ENCODE results near the gene ST8SIA6. TPM values are rescaled to one million over a fixed set of nuclear protein-coding genes. Genes with fewer than 3 reads are reported as not detected.

Gene ST8SIA6
- total and polyA plus RNA-seq, 9 of the 15 experiments (the other 6 are each of a cell fraction or from before 2014, with no cell fraction given) = 0.69 to 6.7 (median 5.0) TPM

DNA sequence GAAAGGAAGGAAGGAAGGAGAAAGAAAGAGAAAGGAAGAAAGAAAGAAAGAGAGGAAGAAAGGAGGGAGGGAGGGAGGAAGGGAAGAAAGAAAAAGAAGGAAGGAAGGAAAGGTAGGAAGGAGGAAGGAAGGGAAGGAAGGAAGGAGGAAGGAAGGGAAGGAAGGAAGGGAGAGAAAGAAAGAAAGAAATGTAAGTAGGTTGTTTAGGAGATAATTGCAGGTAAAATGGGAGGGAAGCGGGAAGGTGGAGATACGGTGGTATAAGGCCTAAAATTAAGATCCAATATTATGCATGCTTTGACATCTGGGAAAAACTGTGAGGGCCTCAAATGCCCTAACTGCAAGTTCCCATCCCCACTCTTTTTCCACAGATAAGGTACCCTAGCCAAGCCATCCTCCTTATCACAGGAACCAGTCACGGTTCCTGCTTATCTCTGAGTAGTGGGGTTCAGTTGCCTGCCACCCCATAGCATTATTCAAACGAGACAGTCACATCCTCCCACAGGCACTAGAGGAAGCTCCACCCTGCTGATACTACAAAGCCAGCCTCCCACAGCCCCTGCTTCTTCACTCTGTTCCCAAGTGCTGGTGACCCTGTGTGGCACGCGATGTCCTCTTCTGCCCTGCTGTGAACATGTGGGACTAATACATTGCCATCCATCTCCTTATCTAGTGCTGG lies 28.7 kb downstream of the ST8SIA6 start (continued):
- TF ChIP-seq ELK3 (CRISPR knock-in tag; IDR thresholded peaks at IDR 0.05) = no peak
- no peak for TF ChIP-seq SFPQ (IDR thresholded peaks at IDR 0.05; ENCODE audit: low read depth, low read length)
- peak; percentile 81; the same call in 1 of the 2 replicates for TF ChIP-seq ZNF197 (CRISPR knock-in tag; IDR thresholded peaks at IDR 0.05; ENCODE audit: low read depth)
- TF ChIP-seq CBX5 (IDR thresholded peaks at IDR 0.05; ENCODE audit: borderline replicate concordance, low read depth) = peak; percentile 38; the same call in 1 of the 2 replicates
- no peak for TF ChIP-seq HNRNPUL1 (IDR thresholded peaks at IDR 0.05; ENCODE audit: low read length)
- no peak for TF ChIP-seq ZNF785 (CRISPR knock-in tag; IDR thresholded peaks at IDR 0.05)
- no peak for TF ChIP-seq NRF1 (conservative IDR thresholded peaks at IDR 0.05 in 1 of 2, IDR thresholded peaks at IDR 0.05 in 1 of 2)
- peak; percentile 86 for TF ChIP-seq EHMT2 (IDR thresholded peaks at IDR 0.05)
- TF ChIP-seq RFX7 (CRISPR knock-in tag; IDR thresholded peaks at IDR 0.05) = no peak
- no peak for TF ChIP-seq THAP7 (CRISPR knock-in tag; IDR thresholded peaks at IDR 0.05)
- TF ChIP-seq DIDO1 (tag; IDR thresholded peaks at IDR 0.05; ENCODE audit: low read depth) = peak; percentile 54; the same call in 1 of the 2 replicates
- TF ChIP-seq, protein P1, sequence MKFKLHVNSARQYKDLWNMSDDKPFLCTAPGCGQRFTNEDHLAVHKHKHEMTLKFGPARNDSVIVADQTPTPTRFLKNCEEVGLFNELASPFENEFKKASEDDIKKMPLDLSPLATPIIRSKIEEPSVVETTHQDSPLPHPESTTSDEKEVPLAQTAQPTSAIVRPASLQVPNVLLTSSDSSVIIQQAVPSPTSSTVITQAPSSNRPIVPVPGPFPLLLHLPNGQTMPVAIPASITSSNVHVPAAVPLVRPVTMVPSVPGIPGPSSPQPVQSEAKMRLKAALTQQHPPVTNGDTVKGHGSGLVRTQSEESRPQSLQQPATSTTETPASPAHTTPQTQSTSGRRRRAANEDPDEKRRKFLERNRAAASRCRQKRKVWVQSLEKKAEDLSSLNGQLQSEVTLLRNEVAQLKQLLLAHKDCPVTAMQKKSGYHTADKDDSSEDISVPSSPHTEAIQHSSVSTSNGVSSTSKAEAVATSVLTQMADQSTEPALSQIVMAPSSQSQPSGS (CRISPR knock-in tag; IDR thresholded peaks at IDR 0.05) = no peak
- TF ChIP-seq ZNF699 (CRISPR knock-in tag; IDR thresholded peaks at IDR 0.05; ENCODE audit: insufficient replicate concordance) = no peak
- peak; percentile 26 for TF ChIP-seq ZFP36 (IDR thresholded peaks at IDR 0.05; ENCODE audit: low read depth, low read length, partially characterized antibody)
- peak; percentile 31 to 51 for TF ChIP-seq E2F6 (IDR thresholded peaks at IDR 0.05; ENCODE audit: borderline replicate concordance in 1 of 2, extremely low read depth in 1 of 2, insufficient read depth in 1 of 2, insufficient read length in 1 of 2, low read depth in 1 of 2, low read length in 1 of 2, poor library complexity in 1 of 2, severe bottlenecking in 1 of 2)
- TF ChIP-seq SUPT5H (IDR thresholded peaks at IDR 0.05) = peak; percentile 64
- no peak for TF ChIP-seq KAT7 (CRISPR knock-in tag; IDR thresholded peaks at IDR 0.05; ENCODE audit: borderline replicate concordance)
- TF ChIP-seq GTF2E2 (tag; IDR thresholded peaks at IDR 0.05) = no peak
- TF ChIP-seq ZNF133 (CRISPR knock-in tag; IDR thresholded peaks at IDR 0.05) = no peak
- TF ChIP-seq FOXJ2 (tag; IDR thresholded peaks at IDR 0.05) = peak; percentile 65
- peak; percentile 97 for TF ChIP-seq SMARCA5 (IDR thresholded peaks at IDR 0.05)
- no peak for TF ChIP-seq FIP1L1 (IDR thresholded peaks at IDR 0.05; ENCODE audit: low read depth, low read length, poor library complexity, severe bottlenecking)
- TF ChIP-seq NFYB (IDR thresholded peaks at IDR 0.05; ENCODE audit: extremely low read depth, insufficient read length) = no peak

All from K562 (cell line).